Stimulated activated CD8-positive, alpha-beta memory T cell treated with anti-CD3 and anti-CD28 coated beads, Interleukin-12 subunit alpha, Interleukin-12 subunit beta, amount 100 ng/mL, for 4 hours (primary cell): Measurements from ENCODE around the gene SMIM41.
"Not testable (repeated sequence)": the region's sequence is repeated elsewhere in the genome, so short reads cannot be mapped to it uniquely, and the experiment has no call there.

ENCODE experiments used
- DNase-seq: peaks from one replicate; pipeline ENCODE4 v3.0.0-alpha.2; 2020; ENCODE audit warnings: low read depth

The SMIM41 gene

GRCh38 chr12:52085682-52086180, 6.2 kb downstream of the SMIM41 start:
- DNase-seq, result no peak

GRCh38 chr12:52086366-52086765, 6.9 kb downstream of the SMIM41 start:
- no peak for DNase-seq

DNA sequence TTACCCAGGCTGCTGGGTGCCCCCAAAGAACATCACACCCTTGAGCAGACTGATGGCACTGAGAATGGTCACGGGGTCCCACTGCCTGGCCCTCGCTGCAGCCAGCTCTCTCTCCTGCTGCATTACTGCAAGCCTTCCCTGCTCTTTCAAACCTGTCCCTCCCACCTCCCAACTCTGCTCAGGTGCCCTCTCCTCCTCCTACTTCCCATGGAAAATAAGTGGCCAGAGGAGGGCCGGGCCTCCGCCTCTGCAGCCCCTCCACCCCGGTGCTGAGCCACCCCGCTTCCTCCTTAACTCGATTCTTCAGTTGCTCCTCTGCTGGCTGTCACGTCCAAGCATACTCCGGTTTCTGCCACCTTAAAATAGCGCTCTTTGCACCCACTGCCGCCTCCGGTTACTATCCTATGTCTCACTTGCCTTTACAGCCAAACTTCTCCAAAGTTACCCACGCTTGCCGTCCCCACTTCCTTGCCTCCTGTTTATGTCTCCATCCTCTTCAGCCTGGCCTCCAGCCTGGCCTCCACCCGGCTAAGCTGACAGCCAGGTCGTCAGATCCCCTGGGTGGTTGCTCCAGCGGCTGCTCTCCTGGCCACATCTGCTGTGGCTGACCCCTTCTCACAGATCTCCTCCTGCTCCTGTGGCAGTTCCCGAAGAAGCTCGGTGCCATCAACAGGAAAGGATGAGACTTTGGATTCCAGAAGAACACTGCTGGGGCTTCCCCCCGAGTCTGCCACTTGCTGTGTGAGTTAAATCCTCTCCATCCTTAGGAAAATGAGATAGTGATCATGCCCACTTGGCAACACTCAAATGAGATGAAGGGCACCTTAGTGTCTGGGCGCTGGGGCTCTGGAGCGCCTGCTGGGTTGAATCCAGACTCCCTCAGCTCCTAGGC, 7.7 kb downstream of the SMIM41 start:
- no peak for DNase-seq

DNA sequence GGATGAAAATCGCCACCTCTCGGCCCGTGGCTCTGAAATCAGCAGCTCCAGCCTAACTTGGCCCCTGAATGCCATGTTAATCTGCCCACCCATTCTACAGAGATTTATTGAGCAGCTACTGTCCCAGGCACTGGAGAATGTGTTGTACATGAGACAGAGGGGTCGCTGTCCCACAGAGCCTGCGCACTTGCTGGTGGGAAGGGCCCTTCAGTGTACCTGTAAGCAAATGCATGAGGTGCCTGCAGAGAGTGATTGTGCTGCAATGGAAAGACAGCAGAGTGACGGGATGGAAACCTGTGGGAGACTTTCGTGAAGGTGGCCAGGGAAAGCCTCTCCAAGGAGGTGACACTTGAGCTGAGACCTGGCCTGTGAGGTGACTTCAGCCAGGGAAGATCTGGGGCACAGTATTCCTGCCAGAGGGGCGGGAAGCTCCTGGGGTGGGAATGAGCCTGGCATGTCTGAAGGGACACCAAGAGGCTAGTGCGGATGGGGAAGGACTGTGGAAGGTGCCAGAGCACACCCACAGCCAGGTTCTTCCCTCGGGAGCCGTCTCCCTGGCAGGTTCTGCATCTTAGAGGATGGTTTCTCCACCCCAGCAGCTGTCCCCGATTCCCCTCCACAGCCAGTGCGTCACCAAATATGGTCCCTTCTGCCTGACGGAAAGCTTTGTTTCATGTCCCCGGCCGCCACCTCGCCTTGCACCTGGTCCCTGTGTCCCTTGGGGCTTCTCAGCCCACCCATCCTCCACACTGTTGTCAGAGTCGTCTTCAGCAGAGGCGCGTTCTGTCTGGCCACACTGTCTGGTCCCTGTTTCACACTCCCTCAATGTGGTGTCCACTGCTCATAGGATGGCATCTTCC, 8.7 kb downstream of the SMIM41 start:
- no peak for DNase-seq

GRCh38 chr12:52089491-52089890, 10.0 kb downstream of the SMIM41 start:
- DNase-seq, result no peak

DNA sequence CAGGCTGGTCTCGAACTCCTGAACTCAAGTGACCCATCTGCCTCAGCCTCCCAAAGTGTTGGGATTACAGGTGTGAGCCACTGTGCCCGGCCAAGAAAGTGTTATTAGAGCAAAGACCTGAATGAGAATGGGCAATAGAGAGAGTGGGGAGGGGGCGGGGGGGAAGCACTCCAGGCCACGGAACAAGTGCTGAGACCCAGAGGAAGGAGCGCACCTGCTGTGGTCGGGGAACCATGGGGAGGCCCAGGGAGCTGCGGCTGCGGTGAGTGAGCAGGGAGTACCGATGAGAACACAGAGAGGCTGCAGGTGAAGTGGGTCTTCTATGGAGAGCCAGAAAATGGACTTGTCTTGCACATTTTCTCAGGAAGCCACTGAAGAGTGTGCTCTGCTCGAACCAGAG, 10.8 kb downstream of the SMIM41 start:
- DNase-seq, result no peak

- no peak for DNase-seq
Measured at GRCh38 chr12:52091061-52091460, 11.6 kb downstream of the SMIM41 start.

- no peak for DNase-seq
Measured at GRCh38 chr12:52091869-52092268, 12.4 kb downstream of the SMIM41 start.

DNA sequence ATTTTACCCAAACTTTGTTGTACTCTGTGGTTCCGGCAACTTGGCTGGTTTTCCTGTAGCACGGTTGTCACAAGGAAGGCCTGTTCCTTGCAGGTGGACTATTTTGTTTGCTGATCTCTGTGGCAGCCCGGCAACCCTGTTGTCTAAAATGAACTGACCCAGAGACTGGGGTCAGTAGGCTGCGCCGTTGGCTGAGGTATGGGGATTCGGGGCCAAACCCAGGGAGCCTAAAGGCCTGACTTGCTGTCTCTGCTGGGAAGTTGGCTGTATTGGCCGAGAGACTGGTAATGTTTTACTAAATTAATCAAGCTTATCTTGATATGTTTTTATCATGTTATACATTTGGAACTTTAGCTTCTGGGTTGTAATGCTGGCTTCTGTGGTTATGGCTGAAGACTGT, 13.8 kb downstream of the SMIM41 start:
- DNase-seq, result no peak

- no peak for DNase-seq
Measured at GRCh38 chr12:52096332-52097044, 17.0 kb downstream of the SMIM41 start.

- DNase-seq, result no peak
Measured at GRCh38 chr12:52097045-52097666, 17.7 kb downstream of the SMIM41 start.

DNA sequence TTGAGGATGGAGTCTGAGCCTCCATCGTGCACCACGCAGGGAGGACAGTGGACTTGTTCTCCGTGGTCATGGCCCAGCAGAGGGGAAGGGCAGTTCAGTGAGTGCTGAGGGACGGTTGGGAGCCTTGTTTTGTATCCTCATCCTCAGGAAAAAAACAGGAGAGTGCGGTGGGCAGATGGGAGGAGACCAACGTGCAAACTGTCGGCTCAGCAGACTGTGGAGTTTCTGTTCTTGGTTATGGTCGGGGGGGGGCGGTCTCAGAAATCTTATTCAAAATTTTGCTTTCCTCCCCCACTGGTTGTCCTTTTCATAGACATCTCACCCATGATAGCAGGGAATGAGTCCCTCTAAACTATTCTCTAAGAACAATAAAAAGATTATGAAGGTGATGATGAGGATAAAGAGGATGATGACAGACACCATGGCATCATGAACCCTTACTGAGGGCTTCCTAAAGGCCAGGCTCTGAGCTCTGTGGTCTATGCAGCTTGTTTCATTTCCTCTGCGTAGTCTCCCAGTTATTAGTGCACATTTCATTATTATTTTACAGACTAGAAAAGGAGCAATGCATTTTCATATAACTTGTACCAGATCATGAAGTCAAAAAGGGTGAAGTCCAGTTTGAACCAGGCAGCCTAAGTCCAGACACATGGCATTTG, 25.1 kb downstream of the SMIM41 start:
- DNase-seq, result not testable (repeated sequence)

- peak; percentile 40 for DNase-seq
Measured at GRCh38 chr12:52116222-52117125, 37.0 kb downstream of the SMIM41 start.

DNA sequence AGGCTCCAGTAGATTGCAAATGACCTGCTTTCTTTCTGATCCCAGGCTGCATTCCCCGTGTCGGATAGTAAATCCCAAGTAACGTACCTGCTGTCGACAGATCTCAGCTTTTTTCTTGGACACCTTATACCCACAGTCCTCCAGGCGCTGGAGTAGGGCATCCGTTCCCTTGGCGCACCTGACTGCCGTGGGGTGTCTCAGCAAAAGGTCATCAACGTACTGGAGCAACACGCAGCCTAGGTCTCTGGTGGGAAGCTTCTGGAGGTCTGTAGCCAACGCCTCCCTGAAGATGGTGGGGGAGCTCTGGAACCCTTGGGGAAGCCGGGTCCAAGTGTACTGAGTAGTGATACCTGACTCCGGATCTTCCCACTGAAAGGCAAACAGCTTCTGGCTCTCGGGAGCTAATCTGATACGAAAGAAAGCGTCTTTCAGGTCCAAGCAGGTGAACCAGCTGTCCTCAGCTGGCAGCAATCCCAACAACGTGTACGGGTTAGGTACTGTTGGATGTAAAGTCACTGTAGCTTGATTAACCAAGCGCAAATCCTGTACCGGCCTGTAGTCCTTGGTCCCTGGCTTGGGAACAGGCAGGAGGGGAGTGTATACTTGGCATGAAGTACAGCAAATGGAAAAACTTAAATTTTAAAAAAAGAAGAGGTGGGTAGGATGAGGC, 38.4 kb downstream of the SMIM41 start:
- DNase-seq, result not testable (repeated sequence)

DNA sequence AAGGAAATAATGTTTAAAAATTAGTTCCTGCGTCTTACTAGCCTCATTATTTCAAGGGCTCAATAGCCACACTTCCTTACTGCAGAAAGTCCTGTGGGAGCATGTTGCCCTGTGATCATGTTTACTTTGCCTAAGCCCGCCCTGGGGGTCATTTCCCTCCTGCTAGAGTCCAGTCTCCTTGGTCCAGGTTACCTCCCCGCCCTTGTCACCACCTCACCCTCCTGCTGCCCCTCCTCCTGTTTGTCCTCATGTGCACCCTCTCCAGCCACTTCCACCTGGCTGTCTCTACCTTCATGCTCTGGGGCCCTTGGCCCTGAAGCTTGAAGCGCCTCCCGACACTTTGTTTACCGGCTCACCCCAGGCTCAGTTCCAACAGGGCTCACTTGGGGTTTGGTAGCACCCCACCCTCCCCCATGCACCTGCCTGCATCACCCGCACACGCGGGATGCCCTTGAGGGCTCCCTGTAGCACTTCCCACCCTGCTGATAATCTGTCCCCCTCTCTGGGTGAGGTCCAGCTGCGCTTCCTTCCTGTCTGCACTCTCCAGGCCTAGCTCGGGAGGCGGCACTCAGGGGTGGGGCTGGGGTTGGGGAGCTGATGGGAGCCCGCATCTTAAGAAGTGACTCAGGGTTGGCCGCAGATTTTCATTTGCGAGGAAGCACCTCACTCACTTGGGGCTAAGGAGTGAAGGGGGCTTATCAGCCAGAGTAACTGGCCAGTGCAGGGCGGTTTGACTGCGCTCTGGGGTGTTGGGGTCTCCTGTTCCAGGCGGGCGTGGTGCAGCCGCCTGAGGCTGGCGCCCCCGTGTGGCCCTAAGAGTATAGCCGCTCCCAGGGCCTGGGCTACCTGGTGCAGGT, 40.1 kb downstream of the SMIM41 start:
- DNase-seq, result no peak

- DNase-seq, result no peak
Measured at GRCh38 chr12:52120951-52121823, 41.7 kb downstream of the SMIM41 start.

- peak; percentile 31 for DNase-seq
Measured at GRCh38 chr12:52121824-52122539, 42.5 kb downstream of the SMIM41 start.
